CD4-positive, alpha-beta T cell treated with Interleukin-17A for 1 hour (primary cell): ENCODE measurements around the gene PDE1C.

Experiments
- DNase-seq: peaks from one replicate; pipeline ENCODE4 v3.0.0-alpha.2; 2020

The PDE1C gene

GRCh38 chr7:31986878-31987518 is 83.2 kb downstream of the PDE1C start:
- no peak for DNase-seq

GRCh38 chr7:31982962-31983361 is 87.2 kb downstream of the PDE1C start:
- no peak for DNase-seq

GRCh38 chr7:31981874-31982390 is 88.3 kb downstream of the PDE1C start:
- no peak for DNase-seq

- no peak for DNase-seq
Observed at GRCh38 chr7:31979690-31980330, 90.4 kb downstream of the PDE1C start.

GRCh38 chr7:31975546-31975945 is 94.7 kb downstream of the PDE1C start:
- no peak for DNase-seq

- no peak for DNase-seq
Observed at GRCh38 chr7:31974351-31974750, 95.9 kb downstream of the PDE1C start.

GRCh38 chr7:31971049-31971667 is 99.0 kb downstream of the PDE1C start:
- no peak for DNase-seq

GRCh38 chr7:31970501-31970900 is 99.7 kb downstream of the PDE1C start:
- no peak for DNase-seq

- no peak for DNase-seq
Observed at GRCh38 chr7:31963569-31964175, 106.5 kb downstream of the PDE1C start.

GRCh38 chr7:31962246-31962645 is 108.0 kb downstream of the PDE1C start:
- no peak for DNase-seq

- DNase-seq = no peak
Observed at GRCh38 chr7:31958226-31958625, 112.0 kb downstream of the PDE1C start.

GRCh38 chr7:31957756-31958155 is 112.5 kb downstream of the PDE1C start:
- no peak for DNase-seq

GRCh38 chr7:31957090-31957720 is 113.0 kb downstream of the PDE1C start:
- no peak for DNase-seq

GRCh38 chr7:31955641-31956040 is 114.6 kb downstream of the PDE1C start:
- DNase-seq = no peak

- no peak for DNase-seq
Observed at GRCh38 chr7:31955021-31955420, 115.2 kb downstream of the PDE1C start.

- no peak for DNase-seq
Observed at GRCh38 chr7:31954500-31954899, 115.7 kb downstream of the PDE1C start.

GRCh38 chr7:31953432-31953831 is 116.8 kb downstream of the PDE1C start:
- no peak for DNase-seq

GRCh38 chr7:31950091-31950755 is 120.0 kb downstream of the PDE1C start:
- no peak for DNase-seq

GRCh38 chr7:31948029-31948428 is 122.2 kb downstream of the PDE1C start:
- no peak for DNase-seq

GRCh38 chr7:31940167-31940566 is 130.0 kb downstream of the PDE1C start:
- no peak for DNase-seq

- DNase-seq = no peak
Observed at GRCh38 chr7:31939076-31939475, 131.1 kb downstream of the PDE1C start.

GRCh38 chr7:31938650-31939049 is 131.6 kb downstream of the PDE1C start:
- DNase-seq = no peak

- DNase-seq = no peak
Observed at GRCh38 chr7:31937982-31938381, 132.2 kb downstream of the PDE1C start.
